K562 (cell line): ENCODE results near the gene RPH3AL. TPM values are rescaled to one million over a fixed set of nuclear protein-coding genes. Genes with fewer than 3 reads are reported as not detected.
A peak's percentile ranks its signal among the peaks of the same experiment; 100 is the strongest.

Experiments used
- ATAC-seq: fragments of 200-7000 bp; cut with Tn5 transposase; 3 replicates; pipeline ENCODE4 v1.9.1; 2020; ENCODE audit warnings: moderate library complexity
- BruUV-seq: library from RNA; stranded (reverse); fragments of 400-500 nt; replicated peaks from 2 replicates; lab custom pipeline; 2021; lab: Mats Ljungman, UMichigan
- CTCF ChIA-PET: fragments of 300-600 bp; formaldehyde crosslinking; extraction: SDS; loops from one replicate; lab custom pipeline; 2021; ENCODE audit warnings: low intra/inter-chr PET ratio; lab: Yijun Ruan, JAX
- POLR2A ChIA-PET: fragments of 300-600, 350-650 bp; sonication (Branson Sonifier 250); formaldehyde crosslinking; extraction: SDS; loops from one replicate; lab custom pipeline; 2021; ENCODE audit warnings: antibody characterized with exemption, inconsistent platforms; lab: Yijun Ruan, JAX
- DNase-seq, 4 experiments: peaks; one replicate each; pipeline versions ENCODE4 v3.0.0 to v3.0.0-alpha.2; 2011 to 2018; ENCODE audit warnings: low spot score in 3 of 4, mixed read lengths in 3 of 4; ENCODE audit errors: extremely low read depth in 1 of 4
- FAIRE-seq: peaks from 2 replicates; lab custom pipeline; 2011; peaks lifted over from hg19 to GRCh38; lab: Jason Lieb, UNC
- H2AFZ ChIP-seq: 2 replicates; pipeline ENCODE4 v1.6.0; 2011; ENCODE audit warnings: low read depth, low read length, control low read depth, inconsistent platforms
- H3K27ac ChIP-seq: fragments of 200-600 bp; 3 replicates; pipeline ENCODE4 v1.8.0; 2011; ENCODE audit warnings: low read depth, mild to moderate bottlenecking, control low read depth, inconsistent platforms, low read length, moderate library complexity, mixed read lengths; ENCODE audit errors: extremely low read depth
- H3K27me3 ChIP-seq, 2 experiments: fragments of 300-600 bp in 1 of 2; 2 replicates in 1 of 2; 3 replicates in 1 of 2; pipeline versions ENCODE4 v1.6.0 to v1.8.0; 2011; ENCODE audit warnings: inconsistent platforms in 2 of 2, low read length in 2 of 2, mild to moderate bottlenecking in 1 of 2, mixed read lengths in 1 of 2, moderate library complexity in 1 of 2; ENCODE audit not compliant: control insufficient read depth in 2 of 2, insufficient read depth in 2 of 2
- H3K36me3 ChIP-seq: fragments of 300-600 bp; 3 replicates; pipeline ENCODE4 v1.8.0; 2011; ENCODE audit warnings: mild to moderate bottlenecking, low read length, inconsistent platforms; ENCODE audit not compliant: control insufficient read depth, insufficient read depth
- H3K4me1 ChIP-seq, 2 experiments: fragments of 200-600 bp in 1 of 2; replicated peaks in 1 of 2; 2 replicates in 1 of 2; 3 replicates in 1 of 2; pipeline versions ENCODE4 v1.5.1 to v1.8.0; 2011; ENCODE audit warnings: inconsistent platforms in 2 of 2, low read length in 2 of 2, mild to moderate bottlenecking in 1 of 2, mixed read lengths in 1 of 2, moderate library complexity in 1 of 2; ENCODE audit not compliant: control insufficient read depth in 2 of 2, insufficient read depth in 2 of 2
- H3K4me2 ChIP-seq: 2 replicates; pipeline ENCODE4 v1.6.1; 2011; ENCODE audit warnings: low read length, control low read depth, inconsistent platforms, mixed read lengths; ENCODE audit not compliant: insufficient read depth
- H3K4me3 ChIP-seq: fragments of 200-600 bp; sonication (generic), shearing (Covaris generic); 2 replicates; pipeline ENCODE4 v1.5.1; 2016; ENCODE audit warnings: control low read depth, inconsistent platforms
- H3K79me2 ChIP-seq: fragments of 200-600 bp; 3 replicates; pipeline ENCODE4 v1.8.0; 2011; ENCODE audit warnings: low read length, inconsistent platforms; ENCODE audit not compliant: control insufficient read depth, insufficient read depth
- H3K9ac ChIP-seq, 2 experiments: 2 replicates each; pipeline versions ENCODE4 v1.6.0 to v1.6.1; 2011; ENCODE audit warnings: low read depth in 2 of 2, low read length in 2 of 2, control low read depth in 1 of 2, inconsistent platforms in 1 of 2, mild to moderate bottlenecking in 1 of 2, mixed read lengths in 1 of 2; ENCODE audit not compliant: insufficient read depth in 1 of 2
- H3K9me1 ChIP-seq: one replicate; pipeline ENCODE4 v1.6.0; 2011; ENCODE audit warnings: inconsistent platforms, mild to moderate bottlenecking, low read length, moderate library complexity; ENCODE audit not compliant: control insufficient read depth, insufficient read depth
- H3K9me3 ChIP-seq: replicated peaks from 2 replicates; pipeline ENCODE4 v1.5.1; 2011; ENCODE audit warnings: low read depth, low read length, inconsistent platforms; ENCODE audit not compliant: control insufficient read depth, insufficient read depth
- H4K20me1 ChIP-seq: replicated peaks from 2 replicates; pipeline ENCODE4 v1.6.1; 2011; ENCODE audit warnings: low read length, inconsistent platforms, mixed read lengths; ENCODE audit not compliant: control insufficient read depth, insufficient read depth
- GTF2F1 ChIP-seq: IDR thresholded peaks from 2 replicates; pipeline ENCODE4 v1.6.1; 2011; ENCODE audit warnings: low read depth, low read length, improper control_type of control experiment
- KAT2B ChIP-seq: IDR thresholded peaks from one replicate; pipeline ENCODE4 v1.6.1; 2012; ENCODE audit warnings: low read depth, mild to moderate bottlenecking, control low read depth, inconsistent platforms, low read length, moderate library complexity
- NFATC3 ChIP-seq: fragments of 450-650 bp; IDR thresholded peaks from 2 replicates; pipeline ENCODE4 v1.6.1; 2017; ENCODE audit warnings: mild to moderate bottlenecking
- PRPF4 ChIP-seq: fragments of 200-400 bp; formaldehyde crosslinking; IDR thresholded peaks from one replicate; pipeline ENCODE4 v1.6.1; 2017; ENCODE audit warnings: low read length, low read depth, mild to moderate bottlenecking; ENCODE audit not compliant: insufficient read depth, poor library complexity, severe bottlenecking
- RBM25 ChIP-seq: fragments of 200-400 bp; formaldehyde crosslinking; IDR thresholded peaks from 2 replicates; pipeline ENCODE4 v1.6.1; 2018; ENCODE audit warnings: low read length, low read depth, moderate library complexity; ENCODE audit not compliant: severe bottlenecking
- SMAD3 ChIP-seq: fragments of 450-650 bp; formaldehyde crosslinking; conservative IDR thresholded peaks from 2 replicates; pipeline ENCODE4 v1.4.0; 2020; ENCODE audit warnings: mild to moderate bottlenecking
- VEZF1 ChIP-seq: fragments of 200-800 bp; sonication (Bioruptor generic); IDR thresholded peaks from 2 replicates; pipeline ENCODE4 v1.6.1; 2017; ENCODE audit warnings: missing genetic modification characterization, missing compliant biosample characterization
- WGBS: fragments of 100-300 bp; shearing (Covaris generic); methylation state at CpG from one replicate; pipeline ENCODE4 v1.1.6; 2016; ENCODE audit warnings: low coverage, mixed read lengths; ENCODE audit not compliant: insufficient coverage; ENCODE audit errors: missing lambda C conversion rate; 5-methylcytosine and 5-hydroxymethylcytosine counted together
- in situ Hi-C: fragments of 300-500 bp; cut with MboI; formaldehyde crosslinking; loops from 4 replicates; pipeline ENCODE4 v1.15.0; 2018; ENCODE audit warnings: inconsistent platforms, mixed read lengths
- intact Hi-C: fragments of 100-400 bp; cut with micrococcal nuclease; formaldehyde crosslinking; loops from 2 replicates; pipeline ENCODE4 v1.14.2; 2022
- polyA plus RNA-seq, 8 experiments: library from polyadenylated mRNA; depleted of rRNA in 4 of 8; stranded (reverse) in 5 of 8; unstranded in 3 of 8; fragments of >200 nt; fragmentation: Nextera tagmentation in 2 of 8; fragmentation: Illumina TruSeq in 1 of 8; extraction: Ambion mirVana in 2 of 8; extraction: Trizol in 1 of 8; gene quantifications; 2 replicates each; pipeline versions ENCODE4 v1.2.1 to v1.2.3, GENCODE V29; 2011 to 2014; ENCODE audit warnings: inconsistent platforms in 1 of 8, missing spikeins in 1 of 8
- total RNA-seq, 7 experiments: library from RNA; depleted of rRNA in 6 of 7; stranded (reverse); fragments of >200 nt in 6 of 7; fragmentation: Illumina TruSeq in 2 of 7; extraction: Trizol in 2 of 7; gene quantifications; 2 replicates each; pipeline versions ENCODE4 v1.2.1 to v1.2.3, GENCODE V29; 2011 to 2021; ENCODE audit warnings: low replicate concordance in 1 of 7

The RPH3AL gene
- total and polyA plus RNA-seq, 9 of the 15 experiments (the other 6 are each of a cell fraction or from before 2014, with no cell fraction given): 0.18 to 1.7 (median 0.39) TPM

DNA sequence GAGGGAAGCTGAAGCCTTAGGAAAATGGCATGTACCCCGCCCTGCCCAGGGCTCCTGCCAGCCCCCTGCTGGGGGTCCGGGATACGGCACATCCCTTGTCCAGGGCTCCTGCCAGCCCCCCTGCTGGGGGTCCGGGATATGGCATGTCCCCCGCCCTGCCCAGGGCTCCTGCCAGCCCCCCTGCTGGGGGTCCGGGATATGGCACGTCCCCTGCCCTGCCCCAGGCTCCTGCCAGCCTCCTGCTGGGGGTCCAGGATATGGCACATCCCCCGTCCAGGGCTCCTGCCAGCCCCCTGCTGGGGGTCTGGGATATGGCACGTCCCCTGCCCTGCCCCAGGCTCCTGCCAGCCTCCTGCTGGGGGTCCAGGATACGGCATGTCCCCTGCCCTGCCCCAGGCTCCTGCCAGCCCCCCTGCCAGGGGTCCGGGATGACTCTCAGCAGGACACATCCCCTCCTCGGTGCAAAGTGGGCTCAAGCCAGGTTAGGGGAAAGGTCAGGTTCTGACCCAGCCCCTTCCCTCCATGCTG lies 43.2 kb downstream of the RPH3AL start (continued):
- TF ChIP-seq NFATC3: no peak
- TF ChIP-seq GTF2F1: no peak
- peak; percentile 88 for TF ChIP-seq PRPF4
- TF ChIP-seq KAT2B: no peak
- peak; percentile 31; the same call in 1 of the 2 replicates for TF ChIP-seq VEZF1 (CRISPR knock-in tag)
- no peak for TF ChIP-seq SMAD3 (CRISPR knock-in tag)
- TF ChIP-seq, all 486 proteins: peak for 6

DNA sequence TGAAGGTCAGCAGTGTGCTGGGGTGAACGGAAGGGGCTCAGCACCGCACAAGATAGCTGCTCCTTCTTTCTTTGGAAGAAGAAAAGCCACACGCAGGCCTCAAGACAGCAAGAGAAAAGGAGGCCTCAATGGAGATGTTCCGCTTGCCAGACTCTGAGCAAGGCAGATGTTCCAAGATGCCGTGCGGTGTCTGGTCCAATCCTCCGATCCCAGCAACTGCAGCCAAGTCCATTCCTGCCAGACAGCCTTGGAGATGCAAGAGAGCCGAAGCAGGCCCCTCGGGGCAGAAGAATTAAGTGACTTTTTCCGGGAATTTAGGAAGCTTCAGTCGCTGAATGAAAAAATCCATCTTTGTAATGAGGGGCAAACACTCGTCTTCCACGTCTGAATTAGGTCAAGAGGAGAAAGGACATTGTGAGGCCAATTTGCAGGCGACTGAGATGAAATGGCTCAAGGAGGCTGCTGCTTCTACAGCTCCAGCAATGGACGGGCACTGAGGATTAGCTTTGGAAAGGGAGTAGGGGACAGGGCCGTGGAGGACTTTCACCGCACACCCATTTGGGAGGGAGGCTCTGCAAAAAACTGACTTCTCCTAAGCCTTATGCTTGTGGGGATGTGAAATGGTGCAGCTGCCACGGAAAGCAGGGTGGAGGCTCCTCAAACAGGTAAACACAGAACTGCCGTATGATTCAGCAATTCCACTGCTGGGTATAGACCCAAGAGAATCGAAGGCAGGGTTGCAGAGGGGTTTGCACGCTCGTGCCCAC lies 44.7 kb downstream of the RPH3AL start:
- H3K27me3 ChIP-seq: peaks cover 0 to 9% of the 10 kb centered on the region in 2 experiments; a peak in 1 of 5 replicates
- H3K9ac ChIP-seq: no peak overlapping the region
- WGBS: 5% methylated on average over 21 of the region's 22 CpGs
- no peak overlapping the region for H3K4me2 ChIP-seq
- intact Hi-C loops (no loop called here), in situ Hi-C loops (no loop called here)
- no peaks in the 10 kb centered on the region for H3K36me3 ChIP-seq
- no peak overlapping the region for H3K27ac ChIP-seq
- H3K9me3 ChIP-seq: no peaks in the 10 kb centered on the region
- no peaks in the 10 kb centered on the region for H3K9me1 ChIP-seq
- FAIRE-seq: no peak
- TF ChIP-seq RBM25: no peak
- no TSS peak for BruUV-seq
- ChIA-PET CTCF (no interaction called here), POLR2A (interaction anchor here (0.5 kb wide), 1 partner anchor 91 kb away, joined by 3 read pairs; no protein-coding TSS in a partner anchor)
- no peak overlapping the region for H3K4me3 ChIP-seq
- ATAC-seq: no peak
- no peak for DNase-seq
- H2AFZ ChIP-seq: no peak overlapping the region
- no peaks in the 10 kb centered on the region; a peak in 1 of 5 replicates for H3K4me1 ChIP-seq
- no peaks in the 10 kb centered on the region; the same call in 1 of the 2 replicates for H4K20me1 ChIP-seq
- H3K79me2 ChIP-seq: no peaks in the 10 kb centered on the region
